Renal pelvis (tissue), 4 donors: Measurements from ENCODE around the gene ZFAND2A. TPM values are rescaled to one million over a fixed set of nuclear protein-coding genes. Genes with fewer than 3 reads are reported as not detected.
"Not testable (repeated sequence)": the region's sequence is repeated elsewhere in the genome, so short reads cannot be mapped to it uniquely, and the experiment has no call there.

Experiments used
- DNase-seq: peaks from one replicate; pipeline ENCODE4 v3.0.0-alpha.2; 2013
- polyA plus RNA-seq, 3 donors: library from polyadenylated mRNA; unstranded; fragments of 120-200 nt; gene quantifications; one replicate each; pipeline ENCODE4 v1.2.1, GENCODE V29; 2013; ENCODE audit not compliant: insufficient read length in 3 of 3

Gene ZFAND2A
- polyA plus RNA-seq, 3 donors = 19.7 to 24.1 (median 22.2) TPM

DNA sequence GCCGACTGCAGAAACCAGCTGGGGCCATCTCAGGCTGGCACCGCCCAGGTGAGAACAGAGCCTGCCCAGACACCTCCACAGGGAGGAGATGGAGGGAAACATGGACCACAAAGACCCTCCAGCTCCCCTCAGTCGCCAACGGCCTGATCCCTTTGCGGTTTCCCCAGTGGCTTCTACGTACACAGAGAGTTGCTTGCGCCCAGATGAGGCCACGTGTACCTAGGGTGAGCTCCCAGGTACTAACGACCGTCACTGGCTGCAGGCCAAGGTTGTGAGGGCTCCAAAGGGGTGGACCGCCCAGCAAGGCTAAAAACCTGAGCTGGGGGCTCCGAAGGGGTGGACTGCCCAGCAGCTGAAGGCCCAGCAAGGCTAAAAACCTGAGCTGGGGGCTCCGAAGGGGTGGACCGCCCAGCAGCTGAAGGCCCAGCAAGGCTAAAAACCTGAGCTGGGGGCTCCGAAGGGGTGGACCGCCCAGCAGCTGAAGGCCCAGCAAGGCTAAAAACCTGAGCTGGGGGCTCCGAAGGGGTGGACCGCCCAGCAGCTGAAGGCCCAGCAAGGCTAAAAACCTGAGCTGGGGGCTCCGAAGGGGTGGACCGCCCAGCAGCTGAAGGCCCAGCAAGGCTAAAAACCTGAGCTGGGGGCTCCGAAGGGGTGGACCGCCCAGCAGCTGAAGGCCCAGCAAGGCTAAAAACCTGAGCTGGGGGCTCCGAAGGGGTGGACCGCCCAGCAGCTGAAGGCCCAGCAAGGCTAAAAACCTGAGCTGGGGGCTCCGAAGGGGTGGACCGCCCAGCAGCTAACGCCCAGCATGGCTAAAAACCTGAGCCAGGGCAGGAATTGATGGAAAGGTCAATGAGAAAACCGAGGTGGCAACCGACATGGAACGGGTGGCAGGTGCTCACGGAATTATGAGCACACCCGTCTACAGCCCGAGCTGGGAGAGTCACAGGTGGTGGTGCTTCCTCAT, 3.9 kb downstream of the ZFAND2A start:
- DNase-seq = not testable (repeated sequence)

DNA sequence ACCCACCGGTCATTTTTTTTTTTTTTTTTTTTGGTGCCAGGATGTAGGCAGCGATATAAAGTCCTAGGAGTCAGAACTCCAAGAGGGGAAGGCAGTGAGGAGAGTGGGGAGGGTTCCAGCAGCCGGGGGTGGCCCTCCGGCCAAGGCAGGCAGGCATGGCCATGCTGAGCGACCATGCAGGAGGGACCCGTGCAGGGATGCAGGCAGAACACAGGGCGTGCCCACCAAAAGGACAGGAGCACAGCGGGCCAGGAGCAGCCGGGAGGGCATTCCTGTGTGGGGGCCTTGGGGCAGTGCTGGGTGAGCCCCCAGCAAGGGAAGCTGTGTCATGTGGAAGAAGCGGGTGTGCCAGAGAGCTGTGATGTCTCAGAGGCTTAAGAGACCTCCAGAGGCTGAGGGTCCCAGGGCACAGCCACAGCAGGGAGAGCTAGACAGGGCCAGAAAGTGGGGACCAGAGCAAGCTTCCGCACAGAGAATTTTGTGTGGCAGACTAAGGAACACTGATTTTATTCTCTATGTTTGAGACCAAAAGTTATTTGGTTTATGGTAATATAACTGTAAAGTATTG, 5.7 kb downstream of the ZFAND2A start:
- no peak for DNase-seq

DNA sequence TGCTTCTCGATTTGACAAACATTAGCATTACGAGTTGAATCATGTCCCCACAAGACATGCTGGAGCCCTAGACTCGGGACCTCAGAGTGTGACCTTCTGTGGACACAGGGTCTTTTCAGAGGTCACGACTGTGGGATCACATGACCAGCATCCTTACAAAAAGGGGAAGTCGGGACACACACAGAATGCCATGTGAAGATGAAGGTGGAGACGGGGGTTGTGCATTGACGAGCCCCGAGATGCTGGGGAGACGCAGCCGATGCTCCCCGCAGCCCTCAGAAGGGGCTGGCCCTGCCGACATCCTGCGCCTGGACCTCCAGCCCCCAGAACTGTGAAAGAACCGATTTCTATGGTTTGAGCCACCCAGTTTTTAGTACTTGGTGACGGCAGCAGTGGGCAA, 7.5 kb downstream of the ZFAND2A start:
- DNase-seq = no peak

DNA sequence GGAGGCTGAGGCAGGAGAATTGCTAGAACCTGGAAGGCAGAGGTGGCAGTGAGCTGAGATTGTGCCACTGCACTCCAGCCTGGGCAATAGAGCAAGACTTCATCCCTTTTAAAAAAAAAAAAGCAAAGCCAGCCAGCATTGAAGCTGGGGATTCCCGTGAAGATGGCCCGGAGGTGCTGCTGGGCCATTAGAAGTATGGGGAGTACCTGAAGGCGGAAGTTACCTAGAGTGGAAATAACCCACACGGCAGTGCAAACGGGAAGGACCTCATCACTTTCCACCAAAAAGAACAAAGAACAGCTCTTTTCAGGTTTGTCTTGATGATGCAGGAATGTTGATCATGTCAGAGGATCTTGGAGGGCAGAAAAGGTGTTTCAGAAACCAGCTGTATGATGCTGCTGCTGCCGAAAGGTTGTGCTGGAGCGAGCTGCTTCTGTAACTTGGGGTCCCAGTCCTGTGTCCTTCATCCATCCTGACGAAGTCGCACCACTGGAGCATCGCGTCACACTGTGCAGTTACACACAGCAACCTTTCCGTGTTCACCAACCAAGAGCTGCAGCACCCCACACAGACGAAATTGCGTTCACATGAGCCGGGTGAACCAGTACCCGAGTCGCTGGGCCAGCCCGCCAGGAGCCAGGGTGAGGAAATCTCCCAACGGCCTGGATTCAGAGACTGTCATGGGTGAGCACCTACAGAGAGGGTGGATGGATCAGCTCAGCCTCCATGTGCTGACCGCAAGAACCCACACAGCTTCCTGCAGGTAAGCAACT, 8.2 kb downstream of the ZFAND2A start:
- no peak for DNase-seq

DNA sequence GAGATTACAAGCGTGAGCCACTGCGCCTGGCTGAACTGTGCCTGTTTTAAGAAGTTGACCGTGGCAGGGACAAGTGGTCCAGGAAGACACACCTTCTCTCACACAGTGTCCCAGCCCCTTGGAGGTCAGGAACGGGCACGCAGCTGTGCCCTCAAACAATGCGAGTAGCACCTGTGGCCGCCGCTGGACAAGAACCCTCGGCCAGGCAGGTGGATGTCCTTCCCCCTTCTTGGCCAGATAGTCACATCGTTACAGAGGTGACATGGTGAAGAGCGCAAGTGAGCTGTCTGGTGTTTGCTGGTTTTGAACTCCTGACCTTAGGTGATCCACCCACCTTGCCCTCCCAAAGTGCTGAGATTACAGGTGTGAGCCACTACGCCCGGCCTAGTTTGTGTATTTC, 8.8 kb downstream of the ZFAND2A start:
- no peak for DNase-seq

DNA sequence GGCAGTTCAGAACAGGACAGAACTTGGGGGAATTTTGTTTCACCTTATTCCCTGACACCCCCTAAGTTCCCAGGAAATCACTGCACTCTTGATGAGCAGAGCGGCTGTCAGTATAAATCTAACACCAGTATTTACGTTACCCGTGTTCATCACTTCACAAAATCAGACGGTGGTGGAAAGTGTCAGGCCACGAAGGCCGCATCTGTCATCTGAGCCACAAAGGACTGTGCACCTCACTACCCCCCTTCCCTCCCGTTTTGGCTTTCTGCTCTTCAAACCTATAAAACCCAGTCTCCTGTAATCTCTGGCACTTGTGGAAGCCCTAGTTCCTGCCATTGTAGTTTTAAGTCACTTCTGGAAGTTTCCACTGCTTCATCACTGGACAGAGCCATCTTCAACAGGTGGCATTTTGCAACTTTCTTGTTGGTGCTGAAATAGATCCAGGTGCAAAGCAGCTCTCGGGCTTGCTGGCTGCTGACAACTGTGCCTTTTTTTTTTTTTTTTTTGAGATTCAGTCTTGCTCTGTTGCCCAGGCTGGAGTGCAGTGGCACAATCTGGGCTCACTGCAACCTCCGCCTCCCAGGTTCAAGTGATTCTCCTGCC, 9.5 kb downstream of the ZFAND2A start:
- DNase-seq = no peak

DNA sequence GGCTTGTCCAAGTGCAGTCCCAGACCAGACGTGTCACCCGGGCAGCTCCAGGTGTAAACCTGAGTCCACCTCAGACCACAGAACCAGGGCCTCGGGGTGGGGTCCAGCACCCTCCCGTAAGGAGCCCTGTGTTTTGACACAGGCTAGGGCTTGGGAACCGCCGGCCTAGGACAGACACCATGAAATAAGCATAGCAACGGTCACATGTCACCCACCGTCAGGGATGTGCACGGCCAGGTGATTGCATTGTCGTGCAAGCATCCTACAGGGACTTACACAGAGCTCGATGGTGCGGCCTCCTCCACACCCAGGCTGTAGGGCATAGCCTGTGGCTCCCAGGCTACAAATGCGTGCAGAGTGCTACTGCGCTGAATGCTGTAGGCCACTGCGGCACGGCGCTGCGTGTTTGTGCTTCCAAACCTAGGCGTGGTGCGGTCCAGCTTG, 10.6 kb downstream of the ZFAND2A start:
- no peak for DNase-seq

DNA sequence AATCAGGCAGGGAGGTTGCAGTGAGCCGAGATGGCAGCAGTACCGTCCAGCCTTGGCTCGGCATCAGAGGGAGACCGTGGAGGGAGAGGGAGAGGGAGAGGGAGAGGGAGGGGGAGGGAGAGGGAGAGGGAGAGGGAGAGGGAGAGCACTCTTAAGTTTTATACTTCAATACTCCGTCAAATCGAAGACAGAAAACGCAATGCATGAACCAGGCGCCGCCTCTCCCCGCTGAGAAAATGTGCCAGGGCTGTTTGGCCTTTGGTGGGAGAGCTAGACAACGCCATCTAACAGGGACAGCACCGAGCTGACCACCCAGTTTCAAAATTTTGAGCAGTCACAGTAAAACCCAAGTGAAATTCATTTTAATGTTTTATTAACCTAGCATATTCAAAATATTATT, 12.1 kb downstream of the ZFAND2A start:
- DNase-seq = not testable (repeated sequence)

DNA sequence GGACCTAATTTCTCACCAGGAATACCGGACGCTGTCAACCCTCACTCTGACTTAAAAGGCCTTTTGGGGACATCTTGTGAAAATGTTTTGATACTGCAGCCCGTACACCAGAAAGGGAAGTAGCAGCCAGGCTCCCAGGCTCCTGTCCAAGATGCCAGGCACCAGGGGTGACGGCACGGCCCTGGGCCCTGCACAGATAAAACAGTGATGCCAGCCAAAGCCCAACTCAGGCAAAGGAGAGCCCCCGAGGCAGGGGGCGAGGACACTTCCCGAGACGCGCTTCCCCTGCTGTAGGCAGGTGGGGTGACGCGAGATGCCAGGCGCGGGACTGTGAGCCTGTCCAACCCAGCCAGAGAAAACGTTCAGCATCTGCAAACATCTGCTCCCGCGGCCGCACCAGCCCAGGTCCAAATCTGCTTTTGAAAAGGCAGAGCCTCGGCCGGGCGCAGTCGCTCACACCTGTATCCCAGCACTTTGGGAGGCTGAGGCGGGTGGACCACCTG, 15.7 kb downstream of the ZFAND2A start:
- DNase-seq = no peak

DNA sequence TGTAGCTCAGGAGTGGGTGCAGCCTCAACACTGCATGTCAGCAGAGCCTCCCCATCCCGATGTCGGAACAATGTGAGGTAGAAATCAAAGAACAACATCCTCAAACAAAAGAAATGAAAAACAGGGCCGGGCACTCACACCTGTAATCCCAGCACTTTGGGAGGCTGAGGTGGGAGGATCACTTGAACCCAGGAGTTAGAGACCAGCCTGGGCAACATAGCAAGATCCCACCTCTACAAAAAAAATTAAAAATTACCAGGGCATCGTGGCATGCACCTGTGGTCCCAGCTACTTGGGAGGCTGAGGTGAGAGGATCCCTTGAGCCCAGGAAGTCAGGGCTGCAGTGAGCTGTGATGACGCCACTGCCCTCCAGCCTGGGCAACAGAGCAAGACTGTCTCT, 17.0 kb downstream of the ZFAND2A start:
- DNase-seq = not testable (repeated sequence)

DNA sequence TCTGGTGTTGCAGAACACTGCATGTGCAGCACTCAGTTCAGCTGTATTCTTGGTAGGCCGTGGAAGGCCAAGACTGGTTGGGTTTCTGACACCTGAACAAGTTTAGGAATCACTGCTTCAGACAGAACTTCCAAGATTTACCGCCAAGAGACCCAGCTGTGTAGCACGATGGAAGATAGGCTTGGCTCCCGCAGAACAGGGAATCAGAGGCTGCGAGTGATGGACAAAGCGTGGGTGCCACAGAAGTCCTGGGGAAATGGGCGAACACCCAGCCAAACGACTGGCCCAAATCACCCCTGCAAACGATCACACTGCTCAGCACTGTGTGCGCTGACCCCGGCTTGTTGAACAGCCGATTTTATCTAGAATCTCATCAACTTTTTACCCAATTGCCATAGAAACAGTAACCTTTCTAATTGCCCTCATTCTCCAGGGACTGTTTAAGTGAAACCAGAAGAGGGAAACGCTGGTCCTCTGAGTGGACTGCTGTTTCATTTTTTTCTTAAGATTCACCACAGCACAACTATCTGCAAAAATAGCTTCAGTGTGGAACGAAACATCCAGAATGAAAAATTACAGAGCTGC, 17.9 kb downstream of the ZFAND2A start:
- no peak for DNase-seq

DNA sequence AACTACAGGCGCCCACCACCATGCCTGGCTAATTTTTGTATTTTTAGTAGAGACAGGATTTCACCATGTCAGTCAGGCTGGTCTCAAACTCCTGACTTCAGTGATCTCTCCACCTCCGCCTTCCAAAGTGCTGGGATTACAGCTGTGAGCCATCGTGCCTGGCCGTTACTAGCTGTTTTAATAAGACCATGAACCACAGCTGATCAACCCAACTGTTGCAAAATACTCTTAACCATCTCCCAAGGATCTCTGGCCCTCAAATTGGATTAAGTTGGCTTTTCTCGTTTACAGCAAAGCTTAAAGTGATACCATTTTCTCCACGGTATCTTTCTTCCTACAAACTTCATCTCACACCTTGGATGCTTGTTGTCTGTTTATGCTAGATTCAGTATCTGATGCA, 18.3 kb downstream of the ZFAND2A start:
- no peak for DNase-seq

DNA sequence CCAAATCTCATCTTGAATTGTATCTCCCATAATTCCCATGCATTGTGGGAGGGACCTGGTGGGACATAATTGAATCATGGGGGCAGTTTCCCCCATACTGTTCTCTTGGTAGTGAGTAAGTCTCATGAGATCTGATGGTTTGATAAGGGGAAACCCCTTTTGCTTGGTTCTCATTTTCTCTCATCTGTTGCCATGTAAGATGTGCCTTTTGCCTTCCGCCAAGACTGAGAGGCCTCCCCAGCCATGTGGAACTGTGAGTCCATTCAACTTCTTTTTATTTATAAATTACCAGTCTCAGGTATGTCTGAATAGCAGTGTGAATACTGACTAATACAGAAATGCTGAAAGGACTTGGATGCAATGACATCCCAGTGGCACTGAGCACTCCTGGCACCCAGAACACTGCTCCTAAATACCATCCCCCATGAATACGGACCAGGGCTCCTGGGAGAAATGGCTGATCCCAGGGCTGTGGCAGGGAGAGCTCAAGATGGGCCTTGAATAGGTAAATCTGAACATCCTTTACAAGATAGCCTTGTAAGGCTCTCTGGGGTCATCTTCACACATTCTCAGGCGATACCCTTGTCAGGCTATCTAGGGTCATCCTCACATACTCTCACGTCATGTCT, 19.4 kb downstream of the ZFAND2A start:
- DNase-seq = no peak

DNA sequence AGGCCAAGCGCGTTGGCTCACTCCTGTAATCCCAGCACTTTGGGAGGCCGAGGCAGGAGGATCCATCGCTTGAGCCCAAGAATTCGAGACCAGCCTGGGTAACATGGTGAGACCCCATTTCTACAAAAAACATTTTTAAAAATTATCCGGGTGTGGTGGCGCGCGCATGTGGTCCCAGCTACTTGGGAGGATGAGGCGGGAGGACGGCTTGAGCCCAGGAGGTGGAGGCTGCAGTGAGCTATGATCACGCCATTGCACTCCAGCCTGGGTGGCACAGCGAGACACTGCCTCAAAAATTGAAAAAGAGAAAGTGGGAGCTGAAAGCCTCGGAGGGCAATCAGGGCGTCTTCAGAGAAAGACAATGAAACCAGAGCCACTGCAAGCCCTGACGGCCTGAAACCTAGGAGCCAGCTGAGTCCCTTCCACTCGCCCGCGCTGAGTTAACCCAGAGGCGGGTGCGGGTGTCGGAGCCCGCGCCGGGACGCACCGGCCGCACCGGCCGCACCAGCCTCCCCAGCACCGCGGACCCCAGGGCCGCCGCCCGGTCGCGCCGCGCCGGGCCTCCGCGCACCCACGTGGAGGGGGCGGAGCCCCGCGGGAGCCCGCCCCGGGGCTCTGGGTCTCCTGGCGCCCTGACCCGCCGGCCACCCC, 22.4 kb downstream of the ZFAND2A start:
- no peak for DNase-seq

DNA sequence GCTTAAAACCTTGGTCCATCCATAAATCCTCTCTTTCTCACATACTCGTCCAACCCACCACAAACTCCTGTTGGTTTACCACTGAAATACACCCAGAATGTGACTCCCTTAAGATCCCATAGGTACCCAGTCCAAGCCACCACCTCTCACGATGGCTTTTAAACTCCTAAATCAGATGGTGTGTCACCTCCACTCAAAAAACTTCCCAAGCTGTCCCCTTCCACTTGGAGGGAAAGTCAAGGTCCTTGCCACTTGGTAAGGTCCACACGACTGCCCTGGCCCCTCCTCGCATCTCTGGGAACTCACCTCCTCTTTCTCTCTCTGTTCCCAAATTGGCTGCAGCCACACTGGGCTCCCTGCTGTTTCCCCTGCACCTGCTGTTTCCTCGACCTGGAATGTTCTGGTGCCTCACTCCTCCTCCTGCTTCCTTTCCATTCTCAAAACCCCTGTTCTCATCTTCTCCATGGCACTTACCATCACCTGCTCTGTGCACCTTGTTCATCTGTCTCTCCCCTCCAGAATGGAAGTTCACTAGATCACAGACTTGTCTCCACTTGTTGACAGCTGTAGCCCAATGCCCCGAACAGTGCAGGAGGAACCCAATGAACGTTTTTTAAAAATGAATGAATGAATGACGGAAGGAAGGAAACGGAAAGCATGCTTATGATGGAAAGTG, 23.0 kb downstream of the ZFAND2A start:
- DNase-seq = no peak

DNA sequence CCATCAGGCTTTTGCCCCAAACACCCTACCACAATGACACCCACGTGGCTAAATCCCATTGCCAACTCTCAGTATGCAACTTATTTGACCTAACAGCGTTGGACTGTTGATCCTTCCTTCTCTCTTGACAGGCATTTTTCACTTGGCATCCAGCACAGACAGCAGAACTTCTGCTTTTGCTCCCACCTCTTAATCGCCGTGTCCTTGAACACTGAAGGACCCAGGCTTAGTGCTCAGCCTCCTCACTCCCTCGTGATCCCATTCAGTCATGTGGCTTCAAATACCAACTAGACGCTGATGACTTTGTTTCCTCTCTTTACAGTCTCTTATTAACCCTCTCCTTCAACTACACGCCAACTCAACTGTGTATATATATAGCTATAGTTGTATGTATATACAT, 25.0 kb downstream of the ZFAND2A start:
- no peak for DNase-seq

DNA sequence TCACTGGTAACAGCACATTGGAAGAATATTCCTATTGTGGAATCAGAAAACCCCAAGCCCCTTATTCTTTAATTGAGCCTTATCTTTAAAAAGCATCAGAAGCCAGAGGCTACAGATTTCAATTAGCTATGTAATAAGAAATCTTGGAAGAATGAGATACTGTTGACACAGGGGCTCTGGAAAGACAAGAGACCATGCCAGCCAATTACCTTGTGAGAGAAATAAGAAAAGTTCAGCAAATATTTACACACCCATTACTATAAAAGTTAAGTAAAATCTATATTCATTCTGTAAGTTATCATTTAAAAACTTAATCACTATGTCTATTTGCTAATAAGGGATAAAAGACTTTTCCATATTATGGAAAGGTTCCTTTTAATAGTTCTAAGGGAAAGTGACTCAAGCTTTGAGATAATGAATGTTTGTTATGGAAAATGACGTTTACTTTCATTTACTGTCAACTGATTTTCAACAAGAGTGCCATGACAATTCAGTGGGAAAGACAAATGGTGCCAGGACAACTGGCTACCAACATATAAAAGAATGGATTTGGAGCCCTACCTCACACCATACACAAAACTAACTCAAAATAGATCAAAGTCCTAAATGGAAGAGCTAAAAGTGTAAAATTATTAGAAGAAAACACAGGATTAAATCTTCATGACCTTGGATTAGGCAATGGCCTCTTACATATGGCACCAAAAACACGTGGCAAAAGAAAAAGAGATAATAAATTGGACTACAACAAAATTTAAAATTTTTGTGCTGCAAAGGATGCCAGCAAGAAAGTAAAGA, 28.3 kb downstream of the ZFAND2A start:
- DNase-seq = no peak

DNA sequence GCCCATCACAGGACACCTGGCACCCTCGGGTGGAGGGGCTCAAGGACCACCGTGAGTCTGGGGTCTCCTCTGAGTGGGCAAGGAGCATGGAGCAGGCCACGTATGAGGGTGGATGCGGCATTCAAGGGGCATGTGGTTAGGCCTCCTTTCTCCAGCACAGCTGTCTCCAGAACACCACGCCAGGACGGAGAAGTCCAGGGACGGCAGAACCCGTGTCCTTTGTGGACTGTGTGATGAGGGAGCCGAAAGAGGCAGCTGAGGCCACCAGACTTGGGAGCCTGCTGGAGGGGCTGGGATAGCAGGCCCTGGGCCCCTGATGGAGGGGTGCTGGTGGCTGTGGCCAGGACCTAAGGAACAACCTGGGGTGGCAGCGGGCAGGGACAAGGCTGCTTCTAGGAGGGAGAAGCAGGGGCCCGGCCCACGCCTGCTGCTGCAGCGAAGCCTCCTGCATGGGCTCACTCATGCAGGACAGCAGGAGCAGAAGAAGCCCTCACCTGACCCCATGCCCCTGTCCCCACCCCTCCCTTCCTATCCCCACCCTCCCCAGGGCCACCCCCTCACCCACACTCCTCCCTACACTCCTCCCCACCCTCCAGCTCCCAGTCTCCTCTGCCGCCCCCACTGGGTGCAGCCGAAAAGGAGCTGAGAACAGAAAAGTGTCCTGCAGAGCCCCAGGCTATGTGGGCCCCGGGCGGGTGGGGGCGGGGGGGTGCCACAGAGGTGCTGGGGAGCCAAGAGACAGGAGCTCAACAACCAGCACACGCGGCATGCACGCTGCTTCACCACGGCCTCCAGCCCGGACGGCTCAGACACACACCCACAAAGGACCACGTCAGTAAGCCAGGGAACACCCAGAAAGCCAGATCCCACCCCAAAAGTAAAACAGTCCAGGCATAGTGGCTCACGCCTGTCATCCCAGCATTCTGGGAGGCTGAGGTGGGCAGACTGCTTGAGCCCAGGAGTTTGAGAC, 29.7 kb downstream of the ZFAND2A start:
- DNase-seq = no peak
